A549 (cell line): Measurements from ENCODE around the gene PECR.

Source experiments
- EP300 ChIP-seq, 2 experiments: fragments of >200 bp; sonication (Bioruptor Twin); formaldehyde crosslinking; IDR thresholded peaks; 2 replicates in 1 of 2; 3 replicates in 1 of 2; pipeline ENCODE4 v1.6.1; 2016 to 2017
- MYC ChIP-seq: IDR thresholded peaks from 2 replicates; pipeline ENCODE4 v1.6.1; 2012; ENCODE audit warnings: mild to moderate bottlenecking, inconsistent platforms, low read length, improper control_type of control experiment, borderline replicate concordance
- NR3C1 ChIP-seq: fragments of >200 bp; sonication (Bioruptor Twin); formaldehyde crosslinking; IDR thresholded peaks from 3 replicates; pipeline ENCODE4 v1.6.1; 2017
- RAD21 ChIP-seq, 2 experiments: fragments of >200 bp in 1 of 2; sonication (Bioruptor Twin) in 1 of 2; formaldehyde crosslinking in 1 of 2; IDR thresholded peaks in 1 of 2; conservative IDR thresholded peaks in 1 of 2; 2 replicates in 1 of 2; 3 replicates in 1 of 2; pipeline ENCODE4 v1.6.1; 2012 to 2018; ENCODE audit warnings: inconsistent platforms in 1 of 2
- RNF2 ChIP-seq: fragments of 200-600 bp; sonication (generic); IDR thresholded peaks from 2 replicates; pipeline ENCODE4 v1.6.1; 2016; ENCODE audit warnings: low read depth, mild to moderate bottlenecking, antibody characterized with exemption, moderate library complexity, borderline replicate concordance
- SMC3 ChIP-seq: fragments of >200 bp; sonication (Bioruptor Twin); formaldehyde crosslinking; IDR thresholded peaks from 3 replicates; pipeline ENCODE4 v1.6.1; 2018; ENCODE audit warnings: inconsistent platforms
- TF ChIP-seq, protein P1 (sequence below): fragments of >200 bp; sonication (Bioruptor Twin); formaldehyde crosslinking; IDR thresholded peaks from 3 replicates; pipeline ENCODE4 v1.5.1; 2016
- TF ChIP-seq, protein P2 (sequence below): fragments of 450-650 bp; IDR thresholded peaks from 2 replicates; pipeline ENCODE4 v1.6.1; 2014; ENCODE audit warnings: antibody characterized with exemption

DNA sequence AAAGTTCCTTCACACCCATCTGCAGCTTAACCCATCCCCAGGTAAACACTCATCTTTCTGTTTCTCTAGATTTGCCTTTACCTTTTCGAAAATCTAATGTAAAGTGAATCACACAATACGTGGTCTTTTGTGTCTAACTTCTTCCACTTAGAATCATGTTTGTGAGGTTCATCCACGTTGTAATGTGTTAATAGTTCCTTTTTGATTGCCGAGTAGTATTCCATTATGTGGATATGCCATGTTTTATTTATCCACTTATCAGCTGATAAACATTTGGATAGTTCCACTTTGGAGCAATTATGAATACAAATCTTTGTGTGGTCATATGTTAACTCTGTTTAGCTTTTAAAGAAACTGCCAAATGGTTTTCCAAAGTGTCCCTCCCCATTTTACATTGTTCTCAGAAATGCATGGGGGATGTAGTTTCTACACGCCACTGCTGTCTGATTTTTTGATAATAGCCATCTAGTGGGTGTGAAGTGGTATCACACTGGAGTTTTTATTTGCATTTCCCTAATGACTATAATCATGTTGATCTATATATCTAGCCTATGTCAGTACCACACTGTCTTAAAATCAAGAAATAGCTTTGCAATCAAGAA, 22.3 kb downstream of the PECR start:
- TF ChIP-seq RNF2, result no peak
- no peak for TF ChIP-seq NR3C1
- TF ChIP-seq, protein P1, sequence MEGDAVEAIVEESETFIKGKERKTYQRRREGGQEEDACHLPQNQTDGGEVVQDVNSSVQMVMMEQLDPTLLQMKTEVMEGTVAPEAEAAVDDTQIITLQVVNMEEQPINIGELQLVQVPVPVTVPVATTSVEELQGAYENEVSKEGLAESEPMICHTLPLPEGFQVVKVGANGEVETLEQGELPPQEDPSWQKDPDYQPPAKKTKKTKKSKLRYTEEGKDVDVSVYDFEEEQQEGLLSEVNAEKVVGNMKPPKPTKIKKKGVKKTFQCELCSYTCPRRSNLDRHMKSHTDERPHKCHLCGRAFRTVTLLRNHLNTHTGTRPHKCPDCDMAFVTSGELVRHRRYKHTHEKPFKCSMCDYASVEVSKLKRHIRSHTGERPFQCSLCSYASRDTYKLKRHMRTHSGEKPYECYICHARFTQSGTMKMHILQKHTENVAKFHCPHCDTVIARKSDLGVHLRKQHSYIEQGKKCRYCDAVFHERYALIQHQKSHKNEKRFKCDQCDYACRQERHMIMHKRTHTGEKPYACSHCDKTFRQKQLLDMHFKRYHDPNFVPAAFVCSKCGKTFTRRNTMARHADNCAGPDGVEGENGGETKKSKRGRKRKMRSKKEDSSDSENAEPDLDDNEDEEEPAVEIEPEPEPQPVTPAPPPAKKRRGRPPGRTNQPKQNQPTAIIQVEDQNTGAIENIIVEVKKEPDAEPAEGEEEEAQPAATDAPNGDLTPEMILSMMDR, result no peak
- TF ChIP-seq RAD21 (conservative IDR thresholded peaks at IDR 0.05 in 1 of 2, IDR thresholded peaks at IDR 0.05 in 1 of 2), result no peak
- TF ChIP-seq EP300 (IDR thresholded peaks at IDR 0.05), result no peak
- no peak for TF ChIP-seq MYC
- TF ChIP-seq, protein P2, sequence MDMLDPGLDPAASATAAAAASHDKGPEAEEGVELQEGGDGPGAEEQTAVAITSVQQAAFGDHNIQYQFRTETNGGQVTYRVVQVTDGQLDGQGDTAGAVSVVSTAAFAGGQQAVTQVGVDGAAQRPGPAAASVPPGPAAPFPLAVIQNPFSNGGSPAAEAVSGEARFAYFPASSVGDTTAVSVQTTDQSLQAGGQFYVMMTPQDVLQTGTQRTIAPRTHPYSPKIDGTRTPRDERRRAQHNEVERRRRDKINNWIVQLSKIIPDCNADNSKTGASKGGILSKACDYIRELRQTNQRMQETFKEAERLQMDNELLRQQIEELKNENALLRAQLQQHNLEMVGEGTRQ, result no peak
- TF ChIP-seq SMC3, result no peak
